Measurements from ENCODE around the gene MED13L. TPM values are rescaled to one million over a fixed set of nuclear protein-coding genes. Genes with fewer than 3 reads are reported as not detected.

The MED13L gene
- polyA plus RNA-seq, 1 of the 3 experiments (the other 2 are of a cell fraction), result 17.1 TPM

DNA sequence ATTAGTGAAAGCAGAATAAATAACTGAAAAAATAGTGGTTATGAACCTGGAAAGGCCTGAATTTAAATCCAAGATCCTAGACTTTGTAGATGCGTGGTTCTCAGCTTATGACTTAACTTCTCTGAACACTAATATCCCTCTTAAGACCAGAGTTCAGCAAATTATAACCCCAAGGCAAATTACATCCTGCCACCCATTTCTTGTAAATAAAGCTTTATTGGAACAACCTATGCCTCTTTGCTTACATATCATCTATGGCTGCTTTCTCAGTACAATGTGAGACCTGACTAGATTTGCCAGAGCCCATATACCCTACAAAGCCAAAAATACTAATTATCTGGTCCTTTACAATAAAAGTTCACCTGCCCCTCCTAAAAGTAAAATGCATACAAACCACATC is 199.1 kb downstream of the MED13L start:
- Histone ChIP-seq H3K4me1 (ENCODE audit: control insufficient read depth in 1 of 2, insufficient read depth in 2 of 2, low read depth in 1 of 2, low read length in 1 of 2) (no peaks in the 10 kb centered on the region), H3K79me2 (ENCODE audit: insufficient read depth) (peaks cover 98% of the 10 kb centered on the region), H3K27me3 (ENCODE audit: insufficient read depth) (no peaks in the 10 kb centered on the region), H3K9ac (no peak overlapping the region), H4K20me1 (ENCODE audit: insufficient read depth) (peaks cover 68% of the 10 kb centered on the region), H3K9me3 (no peaks in the 10 kb centered on the region), H3F3A (replicated peaks; ENCODE audit: insufficient read depth) (no peaks in the 10 kb centered on the region), H3K4me2 (no peak overlapping the region), H3K4me3 (ENCODE audit: low read depth in 2 of 2, low read length in 1 of 2) (no peak overlapping the region), H3K36me3 (replicated peaks in 1 of 2; ENCODE audit: control insufficient read depth in 1 of 2, insufficient read depth in 2 of 2, low read length in 1 of 2) (peaks cover 0 to 1% of the 10 kb centered on the region in 2 experiments), H3K27ac (ENCODE audit: low read depth in 2 of 2, low read length in 1 of 2) (no peak overlapping the region), H3K9me2 (no peaks in the 10 kb centered on the region), H2AFZ (ENCODE audit: low read depth) (no peak overlapping the region)
- no peak for DNase-seq
- TF ChIP-seq FOXJ3 (CRISPR knock-in tag; IDR thresholded peaks at IDR 0.05) (no peak), SMC3 (IDR thresholded peaks at IDR 0.05; ENCODE audit: low read depth, low read length) (no peak), RXRA (IDR thresholded peaks at IDR 0.05; ENCODE audit: borderline replicate concordance, low read depth) (no peak), RFX5 (IDR thresholded peaks at IDR 0.05; ENCODE audit: low read length) (no peak), CTCF (IDR thresholded peaks at IDR 0.05) (no peak), USF2 (IDR thresholded peaks at IDR 0.05; ENCODE audit: borderline replicate concordance, low read depth, low read length) (no peak), MXI1 (IDR thresholded peaks at IDR 0.05; ENCODE audit: low read depth, low read length) (no peak), MEF2A (IDR thresholded peaks at IDR 0.05; ENCODE audit: borderline replicate concordance, low read depth) (no peak), ELF1 (IDR thresholded peaks at IDR 0.05) (no peak), ZBTB33 (IDR thresholded peaks at IDR 0.05; ENCODE audit: borderline replicate concordance, low read depth) (no peak), RCOR1 (IDR thresholded peaks at IDR 0.05; ENCODE audit: low read length) (no peak), YY1 (IDR thresholded peaks at IDR 0.05; ENCODE audit: low read depth) (no peak), NFIC (IDR thresholded peaks at IDR 0.05; ENCODE audit: borderline replicate concordance) (no peak)
- TF ChIP-seq, protein P1, sequence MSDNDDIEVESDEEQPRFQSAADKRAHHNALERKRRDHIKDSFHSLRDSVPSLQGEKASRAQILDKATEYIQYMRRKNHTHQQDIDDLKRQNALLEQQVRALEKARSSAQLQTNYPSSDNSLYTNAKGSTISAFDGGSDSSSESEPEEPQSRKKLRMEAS (IDR thresholded peaks at IDR 0.05; ENCODE audit: low read depth), result no peak
- ChIA-PET CTCF (interaction anchor here (0.7 to 1.3 kb wide), 3 partner anchors 13 to 1452 kb away, joined by 3 read pairs; no protein-coding TSS in a partner anchor), POLR2A (no interaction called here)
- 97% methylated on average over 1 of the region's 1 CpG for WGBS (ENCODE audit: low lambda C conversion rate)

All from SK-N-SH (cell line).